WTC11 (cell line): ENCODE measurements around the gene SH3PXD2A.

Experiments used
- GABPB1 ChIP-seq: sonication (generic); formaldehyde crosslinking; IDR thresholded peaks from 2 replicates; pipeline ENCODE4 v1.8.1; 2023; ENCODE audit warnings: mild to moderate bottlenecking, missing genetic modification reagents
- USF2 ChIP-seq: sonication (generic); formaldehyde crosslinking; IDR thresholded peaks from 2 replicates; pipeline ENCODE4 v1.8.1; 2023; ENCODE audit warnings: mild to moderate bottlenecking, missing genetic modification reagents, moderate library complexity

DNA sequence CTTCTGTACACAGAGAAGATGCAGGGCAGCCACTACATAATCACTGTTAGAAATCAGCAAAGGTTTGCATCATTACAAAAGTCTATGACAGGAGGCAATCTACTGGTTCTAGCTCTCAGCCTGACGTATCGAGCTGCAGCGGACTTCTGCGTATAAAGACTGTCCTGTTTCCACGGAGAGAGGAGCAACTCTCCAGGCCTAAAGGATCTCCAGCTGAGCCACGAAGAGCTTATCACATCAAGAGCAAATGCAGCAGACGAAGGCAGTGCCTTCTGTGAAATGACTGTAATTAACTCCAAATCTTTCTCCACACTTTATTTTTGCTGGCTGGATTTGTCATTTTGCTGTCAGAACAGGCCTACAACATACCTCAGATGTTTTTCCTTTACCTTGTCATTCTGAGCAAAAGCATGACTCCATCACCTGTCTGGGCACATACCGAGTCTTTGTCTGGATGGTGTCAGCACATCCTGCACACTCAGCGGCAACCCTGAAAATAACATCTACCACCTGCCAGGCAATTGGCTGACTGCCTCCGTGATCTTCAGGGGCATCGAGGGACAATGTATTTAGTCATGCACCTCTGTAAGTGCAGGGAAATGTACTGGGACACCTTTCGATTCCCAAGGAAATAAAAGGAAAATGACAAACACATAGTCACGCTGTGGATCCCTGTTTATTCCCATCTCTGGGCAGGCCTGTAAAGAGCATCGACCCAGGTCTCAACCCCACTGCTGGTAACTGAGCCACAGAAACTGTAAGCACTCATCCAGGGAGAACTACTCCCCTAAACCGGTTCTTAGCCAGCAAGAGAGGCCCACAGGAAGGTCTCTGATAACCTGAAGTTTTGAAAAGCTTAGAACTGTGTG, 26.3 kb upstream of the SH3PXD2A start:
- TF ChIP-seq GABPB1 (no peak), USF2 (CRISPR knock-in tag) (no peak)
